Jurkat, Clone E6-1 (cell line): ENCODE measurements around the gene TMEM229A.

Source experiments
- DNase-seq: peaks from one replicate; pipeline ENCODE4 v3.0.0-alpha.2; 2011; ENCODE audit warnings: low read depth, low spot score
- H3K4me3 ChIP-seq: 2 replicates; pipeline ENCODE4 v1.5.1; 2011; ENCODE audit warnings: mild to moderate bottlenecking, low read length, control low read depth, moderate library complexity

The TMEM229A gene

DNA sequence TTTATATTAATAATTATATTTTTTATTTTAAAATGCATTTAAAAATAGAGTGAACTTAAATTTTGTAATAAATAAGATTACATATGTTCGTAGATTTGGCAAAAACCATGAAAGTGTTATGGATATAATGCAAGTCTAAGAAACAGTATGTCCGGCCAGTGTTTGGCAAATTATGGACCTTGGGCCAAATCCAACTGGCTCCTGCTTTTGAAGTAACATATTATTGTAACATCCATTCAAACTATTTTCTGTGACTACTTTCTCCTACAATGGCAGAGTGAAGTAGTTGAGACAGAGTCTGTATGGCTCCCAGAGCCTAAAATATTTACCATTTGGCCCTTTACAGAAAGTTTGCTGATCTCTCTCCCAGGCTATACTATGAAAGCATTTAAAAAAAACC, 38.9 kb downstream of the TMEM229A start:
- no peak for DNase-seq
- no peak overlapping the region for H3K4me3 ChIP-seq

DNA sequence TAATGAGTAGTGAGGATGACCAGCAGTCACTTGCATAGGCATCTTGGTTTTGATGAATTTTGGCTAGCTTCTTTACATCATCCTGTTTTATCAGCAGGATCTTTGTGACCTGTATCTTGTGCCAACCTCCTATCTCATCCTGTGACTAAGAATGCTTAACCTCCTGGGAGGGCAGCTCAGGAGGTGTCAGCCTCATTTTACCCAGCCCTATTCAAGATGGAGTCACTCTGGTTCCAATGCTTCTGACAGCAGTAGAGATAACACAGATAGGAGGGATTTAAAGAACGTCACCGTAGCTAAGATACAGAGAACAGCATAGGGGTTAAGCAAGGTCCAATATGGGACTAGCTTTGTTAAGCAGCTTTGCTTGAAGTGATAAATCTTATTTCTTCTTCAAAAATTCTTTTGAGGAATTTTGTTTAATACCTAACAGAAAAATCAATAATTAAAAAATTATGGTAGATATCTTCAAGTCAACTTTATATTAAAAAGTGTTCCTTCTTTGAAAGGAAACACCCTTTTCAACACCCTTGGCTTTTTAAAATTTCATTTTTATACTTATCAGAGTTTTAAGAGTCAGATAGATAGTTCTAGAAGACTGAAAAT, 39.9 kb downstream of the TMEM229A start:
- no peak overlapping the region for H3K4me3 ChIP-seq
- DNase-seq = no peak

DNA sequence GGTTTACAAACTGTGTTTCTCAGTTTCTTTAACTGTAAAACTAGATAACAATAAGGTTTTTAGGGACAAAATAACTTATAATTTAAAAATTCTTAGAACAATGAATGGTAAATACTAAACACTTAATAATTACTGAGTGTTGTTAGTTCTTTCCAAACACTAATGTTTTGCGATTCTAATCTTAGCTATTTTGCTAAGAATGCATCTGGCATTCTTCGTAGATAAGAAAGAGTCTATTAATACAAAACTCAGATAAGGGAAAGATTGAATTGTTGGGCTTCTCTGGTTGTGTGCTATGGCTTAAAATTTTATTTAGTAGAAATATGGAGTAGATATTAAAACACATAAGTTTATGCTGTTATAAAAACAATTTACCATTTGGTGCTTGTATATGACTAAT, 45.4 kb downstream of the TMEM229A start:
- no peak overlapping the region for H3K4me3 ChIP-seq
- no peak for DNase-seq
